ENCODE measurements around the gene TIGIT.

GRCh38 chr3:114323546-114324254 is 29.9 kb downstream of the TIGIT start:
- no peak for TF ChIP-seq CTCF (IDR thresholded peaks at IDR 0.05; ENCODE audit: poor library complexity, severe bottlenecking)
- TF ChIP-seq POLR2AphosphoS5 (IDR thresholded peaks at IDR 0.05) = no peak
- no peak for TF ChIP-seq REST (IDR thresholded peaks at IDR 0.05; ENCODE audit: borderline replicate concordance)
- TF ChIP-seq EP300 (conservative IDR thresholded peaks at IDR 0.05; ENCODE audit: poor library complexity, severe bottlenecking) = no peak

Data from neural cell (in vitro differentiated cells).